ENCODE results near the gene SYT1. TPM values are rescaled to one million over a fixed set of nuclear protein-coding genes. Genes with fewer than 3 reads are reported as not detected.

Gene SYT1
- total and polyA plus RNA-seq, 2 of the 4 experiments (the other 2 are of a cell fraction) = 2.8 to 3.0 TPM

- Histone ChIP-seq H2BK120ac (ENCODE audit: low read depth, low read length) (no peak overlapping the region), H3K4me3 (ENCODE audit: insufficient read depth, low read depth, low read length) (no peak overlapping the region), H2AFZ (replicated peaks; ENCODE audit: low read length, poor library complexity) (no peak overlapping the region), H3K4me2 (ENCODE audit: low read depth, low read length) (no peak overlapping the region), H3K23ac (ENCODE audit: low read depth, low read length) (no peak overlapping the region), H3K14ac (replicated peaks; ENCODE audit: low read depth, low read length) (no peak overlapping the region), H3K9me1 (ENCODE audit: insufficient read depth, low read length) (no peaks in the 10 kb centered on the region), H3K27me3 (ENCODE audit: control insufficient read depth, insufficient read depth, low read length) (no peaks in the 10 kb centered on the region), H3K9ac (ENCODE audit: low read depth, low read length) (no peak overlapping the region), H3K79me1 (ENCODE audit: low read depth in 1 of 2, low read length in 2 of 2) (no peaks in the 10 kb centered on the region), H4K20me1 (ENCODE audit: insufficient read depth, low read length) (no peaks in the 10 kb centered on the region), H3K18ac (ENCODE audit: low read depth, low read length) (no peak overlapping the region), H2AK5ac (ENCODE audit: low read depth, low read length) (no peak overlapping the region), H3K9me3 (ENCODE audit: control insufficient read depth, insufficient read depth, low read length) (no peaks in the 10 kb centered on the region), H4K91ac (ENCODE audit: insufficient read depth, low read depth, low read length) (no peak overlapping the region), H2BK20ac (ENCODE audit: low read depth, low read length) (no peak overlapping the region), H4K5ac (ENCODE audit: low read depth, low read length) (no peak overlapping the region), H3K36me3 (ENCODE audit: control insufficient read depth, insufficient read depth, low read length) (no peaks in the 10 kb centered on the region), H2AK9ac (replicated peaks; ENCODE audit: low read depth, low read length, poor library complexity) (no peak overlapping the region), H3K4ac (ENCODE audit: low read depth, low read length) (no peak overlapping the region), H3K56ac (ENCODE audit: extremely low read depth, insufficient read depth, low read length) (no peak overlapping the region), H2BK5ac (ENCODE audit: low read depth, low read length, poor library complexity, severe bottlenecking) (no peak overlapping the region), H3K27ac (ENCODE audit: insufficient read depth, low read length) (no peak overlapping the region), H4K8ac (ENCODE audit: low read depth in 2 of 2, low read length in 2 of 2) (no peak overlapping the region), H3K4me1 (ENCODE audit: control insufficient read depth, insufficient read depth, low read length) (no peaks in the 10 kb centered on the region), H2BK15ac (ENCODE audit: low read depth, low read length) (no peak overlapping the region)
- intact Hi-C loops (cut with micrococcal nuclease) = no loop called here
- no peak for ATAC-seq (ENCODE audit: low read depth)
- no peak for DNase-seq
- dilution Hi-C loops (cut with HindIII; ENCODE audit: low sequenced_read_pairs, unreplicated experiment) = no loop called here
- no peak for TF ChIP-seq MAZ (IDR thresholded peaks at IDR 0.05; ENCODE audit: borderline replicate concordance, low read depth, low read length)
- no peak for TF ChIP-seq MXI1 (IDR thresholded peaks at IDR 0.05; ENCODE audit: borderline replicate concordance, low read depth, low read length)
- no peak for TF ChIP-seq CEBPB (IDR thresholded peaks at IDR 0.05; ENCODE audit: low read depth, low read length)
- TF ChIP-seq, protein P1, sequence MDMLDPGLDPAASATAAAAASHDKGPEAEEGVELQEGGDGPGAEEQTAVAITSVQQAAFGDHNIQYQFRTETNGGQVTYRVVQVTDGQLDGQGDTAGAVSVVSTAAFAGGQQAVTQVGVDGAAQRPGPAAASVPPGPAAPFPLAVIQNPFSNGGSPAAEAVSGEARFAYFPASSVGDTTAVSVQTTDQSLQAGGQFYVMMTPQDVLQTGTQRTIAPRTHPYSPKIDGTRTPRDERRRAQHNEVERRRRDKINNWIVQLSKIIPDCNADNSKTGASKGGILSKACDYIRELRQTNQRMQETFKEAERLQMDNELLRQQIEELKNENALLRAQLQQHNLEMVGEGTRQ (IDR thresholded peaks at IDR 0.05; ENCODE audit: low read depth, low read length) = no peak
- BruUV-seq (replicated peaks) = no TSS peak
- ChIA-PET POLR2A (ENCODE audit: unreplicated experiment) (no interaction called here), CTCF (interaction anchor here (1.1 kb wide), 1 partner anchor 12 kb away, joined by 3 read pairs; no protein-coding TSS in a partner anchor)
- in situ Hi-C loops (cut with MboI; ENCODE audit: low sequenced_read_pairs) = no loop called here
- WGBS, 2 experiments (ENCODE audit: extremely low coverage in 2 of 2, insufficient read length in 1 of 2) = no CpG with 5 or more reads among the region's 2 CpGs
Measured at GRCh38 chr12:79309039-79309438, 444.5 kb downstream of the SYT1 start.
